Naive thymus-derived CD4-positive, alpha-beta T cell (primary cell): ENCODE results near the gene EVPL. TPM values are rescaled to one million over a fixed set of nuclear protein-coding genes. Genes with fewer than 3 reads are reported as not detected.

Experiments used
- ATAC-seq: fragments of 150-1000 bp; cut with Tn5 transposase; 2 replicates; pipeline ENCODE4 v1.10.0; 2021; ENCODE audit warnings: mild to moderate bottlenecking, moderate library complexity
- CTCF ChIA-PET: fragments of 350-600 bp; sonication (Branson Sonifier 250); formaldehyde crosslinking; loops from one replicate; lab custom pipeline; 2021; ENCODE audit warnings: antibody characterized with exemption; lab: Charles Lee
- POLR2A ChIA-PET: fragments of 350-600 bp; sonication (Branson Sonifier 250); formaldehyde crosslinking; loops from one replicate; lab custom pipeline; 2021; ENCODE audit warnings: antibody characterized with exemption, inconsistent platforms; lab: Charles Lee
- DNase-seq, 9 donors: peaks; one replicate each; pipeline versions ENCODE4 v3.0.0 to v3.0.0-alpha.2; 2020 to 2022; ENCODE audit warnings: mixed read lengths in 1 of 9
- H3K27ac ChIP-seq: one replicate; pipeline ENCODE4 v1.7.0; 2013; ENCODE audit warnings: mild to moderate bottlenecking, low read depth, low read length, moderate library complexity
- H3K27me3 ChIP-seq, 2 donors: one replicate each; pipeline ENCODE4 v1.7.0; 2013; ENCODE audit warnings: low read length in 2 of 2, mild to moderate bottlenecking in 2 of 2, moderate library complexity in 2 of 2; ENCODE audit not compliant: control insufficient read depth in 2 of 2, insufficient read depth in 2 of 2
- H3K36me3 ChIP-seq, 3 experiments: 1 replicate in 2 of 3; 2 replicates in 1 of 3; pipeline ENCODE4 v1.7.0; 2013; ENCODE audit warnings: low read length in 3 of 3, mild to moderate bottlenecking in 3 of 3, moderate library complexity in 1 of 3; ENCODE audit not compliant: insufficient read depth in 3 of 3, control insufficient read depth in 2 of 3
- H3K4me1 ChIP-seq, 2 donors: one replicate each; pipeline ENCODE4 v1.7.0; 2013; ENCODE audit warnings: low read length in 2 of 2, mild to moderate bottlenecking in 2 of 2, moderate library complexity in 1 of 2; ENCODE audit not compliant: control insufficient read depth in 2 of 2, insufficient read depth in 2 of 2
- H3K4me3 ChIP-seq: 2 replicates; pipeline ENCODE4 v1.7.0; 2013; ENCODE audit warnings: mild to moderate bottlenecking, low read length
- H3K9me3 ChIP-seq, 3 experiments: 1 replicate in 2 of 3; 2 replicates in 1 of 3; pipeline ENCODE4 v1.7.0; 2013; ENCODE audit warnings: low read length in 3 of 3; ENCODE audit not compliant: control insufficient read depth in 2 of 3
- H3K27ac Mint-ChIP-seq, 9 donors: one replicate each; pipeline ENCODE4 v1.8.0; 2020 to 2022; ENCODE audit warnings: mixed read lengths in 9 of 9, mild to moderate bottlenecking in 8 of 9, moderate library complexity in 5 of 9, inconsistent platforms in 2 of 9
- H3K27me3 Mint-ChIP-seq, 5 donors: one replicate each; pipeline ENCODE4 v1.8.0; 2021 to 2022; ENCODE audit warnings: mixed read lengths in 5 of 5, mild to moderate bottlenecking in 1 of 5
- H3K36me3 Mint-ChIP-seq, 5 donors: one replicate each; pipeline ENCODE4 v1.8.0; 2020 to 2022; ENCODE audit warnings: mixed read lengths in 5 of 5, mild to moderate bottlenecking in 3 of 5, inconsistent platforms in 1 of 5
- H3K4me1 Mint-ChIP-seq, 7 donors: one replicate each; pipeline ENCODE4 v1.8.0; 2020 to 2022; ENCODE audit warnings: mixed read lengths in 7 of 7, mild to moderate bottlenecking in 3 of 7, inconsistent platforms in 1 of 7
- H3K4me3 Mint-ChIP-seq, 10 donors: one replicate each; pipeline ENCODE4 v1.8.0; 2020 to 2022; ENCODE audit warnings: mild to moderate bottlenecking in 10 of 10, mixed read lengths in 10 of 10, moderate library complexity in 6 of 10, inconsistent platforms in 2 of 10
- H3K9me3 Mint-ChIP-seq, 11 donors: one replicate each; pipeline ENCODE4 v1.8.0; 2020 to 2022; ENCODE audit warnings: mixed read lengths in 11 of 11, mild to moderate bottlenecking in 4 of 11, inconsistent platforms in 1 of 11, moderate library complexity in 1 of 11
- intact Hi-C, 2 donors: fragments of 100-400 bp; cut with micrococcal nuclease; formaldehyde crosslinking; loops; one replicate each; pipeline ENCODE4 v1.15.1; 2023
- polyA plus RNA-seq, 2 donors: library from polyadenylated mRNA; unstranded; fragments of 300-500 nt; fragmentation: Illumina TruSeq; gene quantifications; one replicate each; pipeline ENCODE4 v1.2.3, GENCODE V29; 2021
- total RNA-seq, 6 experiments: library from RNA in 5 of 6; stranded (reverse) in 5 of 6; gene quantifications; 1 replicate in 5 of 6; 2 replicates in 1 of 6; pipeline ENCODE4 v1.2.3 and lab custom pipeline; 2021 to 2026

The EVPL gene
- total and polyA plus RNA-seq, 7 experiments from 2014 or later = 0.07 to 2.7 (median 0.36) TPM; not detected in 1

DNA sequence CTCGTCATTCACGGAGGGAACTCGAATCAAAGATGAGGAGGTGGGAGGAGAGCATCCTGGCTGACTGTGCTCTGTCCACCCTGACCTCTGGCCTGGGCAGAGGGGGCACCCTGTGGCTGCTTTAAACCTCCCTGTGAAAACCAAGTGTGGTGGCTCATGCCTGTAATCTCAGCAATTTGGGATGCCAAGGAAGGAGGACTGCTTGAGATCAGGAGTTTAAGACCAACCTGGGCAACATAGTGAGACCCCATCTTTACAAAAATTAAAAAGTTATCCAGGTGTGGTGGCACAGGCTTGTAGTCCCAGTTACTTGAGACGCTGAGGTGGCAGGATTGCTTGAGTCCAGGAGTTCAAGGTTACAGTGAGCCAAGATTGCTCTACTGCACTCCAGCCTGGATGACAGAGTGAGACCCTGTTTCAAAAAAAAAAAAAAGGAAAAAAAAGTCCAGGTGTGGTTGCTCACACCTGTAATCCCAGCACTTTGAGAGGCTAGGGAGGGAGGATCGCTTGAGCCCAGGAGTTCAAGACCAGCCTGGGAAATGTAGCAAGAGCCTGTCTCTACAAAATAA lies 32.2 kb downstream of the EVPL start:
- ATAC-seq (no peak), DNase-seq (no peak)
- Histone ChIP-seq H3K27me3 (no peaks in the 10 kb centered on the region), H3K27ac (no peak overlapping the region), H3K4me3 (no peak overlapping the region), H3K9me3 (no peaks in the 10 kb centered on the region), H3K36me3 (peaks cover 0 to 9% (median 0%) of the 10 kb centered on the region in 3 experiments), H3K4me1 (peaks cover 9 to 12% of the 10 kb centered on the region in 2 donors)
- no peak overlapping the region for H3K27ac Mint-ChIP-seq
- intact Hi-C loops = no loop called here
- peaks cover 14 to 24% (median 14%) of the 10 kb centered on the region in 7 donors for H3K4me1 Mint-ChIP-seq
- ChIA-PET CTCF (no interaction called here), POLR2A (interaction anchor here (0.6 to 1.0 kb wide), 2 partner anchors 13 to 294 kb away, joined by 3 to 5 read pairs; no protein-coding TSS in a partner anchor)
- H3K27me3 Mint-ChIP-seq = no peaks in the 10 kb centered on the region
- no peak overlapping the region for H3K4me3 Mint-ChIP-seq
- no peaks in the 10 kb centered on the region for H3K9me3 Mint-ChIP-seq
- H3K36me3 Mint-ChIP-seq = peaks cover 0 to 16% (median 5%) of the 10 kb centered on the region in 5 donors

DNA sequence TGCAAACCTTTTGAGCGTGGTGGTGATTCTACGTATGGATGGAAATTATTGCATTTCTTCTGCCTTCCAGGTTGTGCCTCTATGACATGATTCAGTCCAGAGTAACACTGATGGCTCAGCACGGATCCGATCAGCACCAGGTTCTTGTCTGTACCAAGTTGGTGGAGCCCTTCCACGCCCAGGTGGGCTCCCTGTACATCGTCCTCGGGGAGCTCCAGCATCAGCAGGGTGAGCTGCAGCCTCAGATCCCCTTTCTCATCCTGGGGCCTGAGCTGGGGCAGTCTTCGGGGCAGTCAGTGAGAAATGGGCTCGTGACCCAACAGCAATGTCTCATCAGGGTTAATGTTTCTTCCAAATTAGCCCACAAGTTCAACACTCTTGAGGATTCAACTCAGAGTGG lies 35.7 kb downstream of the EVPL start:
- ChIA-PET POLR2A (interaction anchor here (0.5 kb wide), 1 partner anchor 19 kb away, joined by 3 read pairs; no protein-coding TSS in a partner anchor), CTCF (interaction anchor here (0.7 kb wide), 2 partner anchors 29 to 1127 kb away, joined by 3 to 5 read pairs; no protein-coding TSS in a partner anchor)
- Mint-ChIP-seq H3K9me3 (no peaks in the 10 kb centered on the region), H3K4me1 (peaks cover 0 to 4% (median under 1%) of the 10 kb centered on the region in 7 donors), H3K27me3 (no peaks in the 10 kb centered on the region), H3K36me3 (peaks cover 0 to 21% (median 5%) of the 10 kb centered on the region in 5 donors), H3K27ac (peak overlapping the region in 1 of 9 donors; percentile 38), H3K4me3 (no peak overlapping the region)
- H3K27me3 ChIP-seq = no peaks in the 10 kb centered on the region
- no peak for DNase-seq
- ATAC-seq = no peak
- intact Hi-C loops = no loop called here
- H3K36me3 ChIP-seq = peaks cover 0 to 9% (median 0%) of the 10 kb centered on the region in 3 experiments
- no peak overlapping the region for H3K27ac ChIP-seq
- no peaks in the 10 kb centered on the region for H3K4me1 ChIP-seq
- no peaks in the 10 kb centered on the region for H3K9me3 ChIP-seq
- no peak overlapping the region for H3K4me3 ChIP-seq

DNA sequence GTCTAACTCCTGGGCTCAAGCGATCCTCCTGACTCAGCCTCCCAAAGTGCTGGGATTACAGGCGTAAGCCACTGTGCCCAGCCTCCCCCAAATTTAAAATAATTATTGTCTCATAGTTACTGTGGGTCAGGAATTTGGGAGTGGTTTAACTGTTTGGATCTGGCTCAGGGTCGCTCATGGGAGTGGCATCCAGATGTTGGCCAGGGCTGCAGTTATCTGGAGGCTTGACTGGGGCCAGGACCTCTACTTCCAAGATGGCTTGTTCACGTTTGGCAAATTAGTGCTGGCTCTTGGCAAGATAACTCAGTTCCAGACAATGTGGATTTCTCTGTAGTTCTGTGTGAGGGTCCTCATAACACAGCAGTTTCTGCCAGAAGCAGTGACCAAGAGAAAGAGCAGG lies 40.1 kb downstream of the EVPL start:
- Histone ChIP-seq H3K4me1 (no peaks in the 10 kb centered on the region), H3K27me3 (no peaks in the 10 kb centered on the region), H3K27ac (no peak overlapping the region), H3K9me3 (no peaks in the 10 kb centered on the region), H3K4me3 (no peak overlapping the region), H3K36me3 (peaks cover 0 to 5% (median 0%) of the 10 kb centered on the region in 3 experiments)
- H3K4me3 Mint-ChIP-seq = no peak overlapping the region
- ATAC-seq = no peak
- ChIA-PET CTCF (no interaction called here), POLR2A (no interaction called here)
- H3K36me3 Mint-ChIP-seq = peaks cover 0 to 21% (median 4%) of the 10 kb centered on the region in 5 donors
- intact Hi-C loops = no loop called here
- peaks cover 0 to 4% (median under 1%) of the 10 kb centered on the region in 7 donors for H3K4me1 Mint-ChIP-seq
- H3K9me3 Mint-ChIP-seq = no peaks in the 10 kb centered on the region
- no peak for DNase-seq
- no peaks in the 10 kb centered on the region for H3K27me3 Mint-ChIP-seq
- peak overlapping the region in 1 of 9 donors; percentile 31 for H3K27ac Mint-ChIP-seq

DNA sequence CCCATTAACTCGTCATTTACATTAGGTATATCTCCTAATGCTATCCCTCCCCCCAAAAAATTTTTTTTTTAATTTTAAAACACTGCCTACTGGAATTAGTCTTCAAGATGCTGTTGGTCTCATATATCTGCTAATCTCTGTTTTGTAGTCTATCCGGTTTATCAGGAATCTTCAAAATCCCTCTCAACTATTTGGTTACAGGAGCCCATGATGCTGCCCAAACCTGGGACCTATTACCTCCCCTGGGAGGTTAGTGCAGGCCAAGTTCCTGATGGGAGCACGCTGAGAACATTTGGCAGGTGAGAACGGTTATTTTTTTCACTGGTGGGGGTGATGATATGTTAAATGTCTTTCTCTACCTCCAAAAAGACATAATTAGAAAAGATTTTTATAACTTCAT lies 41.1 kb downstream of the EVPL start:
- Mint-ChIP-seq H3K36me3 (peaks cover 0 to 12% (median 3%) of the 10 kb centered on the region in 5 donors), H3K27ac (no peak overlapping the region), H3K4me1 (peaks cover 0 to 7% (median 2%) of the 10 kb centered on the region in 7 donors), H3K4me3 (no peak overlapping the region), H3K9me3 (no peaks in the 10 kb centered on the region), H3K27me3 (no peaks in the 10 kb centered on the region)
- Histone ChIP-seq H3K4me3 (no peak overlapping the region), H3K27me3 (no peaks in the 10 kb centered on the region), H3K27ac (no peak overlapping the region), H3K9me3 (no peaks in the 10 kb centered on the region), H3K4me1 (no peaks in the 10 kb centered on the region), H3K36me3 (no peaks in the 10 kb centered on the region)
- intact Hi-C loops = no loop called here
- ChIA-PET POLR2A (no interaction called here), CTCF (no interaction called here)
- no peak for DNase-seq
- no peak for ATAC-seq

DNA sequence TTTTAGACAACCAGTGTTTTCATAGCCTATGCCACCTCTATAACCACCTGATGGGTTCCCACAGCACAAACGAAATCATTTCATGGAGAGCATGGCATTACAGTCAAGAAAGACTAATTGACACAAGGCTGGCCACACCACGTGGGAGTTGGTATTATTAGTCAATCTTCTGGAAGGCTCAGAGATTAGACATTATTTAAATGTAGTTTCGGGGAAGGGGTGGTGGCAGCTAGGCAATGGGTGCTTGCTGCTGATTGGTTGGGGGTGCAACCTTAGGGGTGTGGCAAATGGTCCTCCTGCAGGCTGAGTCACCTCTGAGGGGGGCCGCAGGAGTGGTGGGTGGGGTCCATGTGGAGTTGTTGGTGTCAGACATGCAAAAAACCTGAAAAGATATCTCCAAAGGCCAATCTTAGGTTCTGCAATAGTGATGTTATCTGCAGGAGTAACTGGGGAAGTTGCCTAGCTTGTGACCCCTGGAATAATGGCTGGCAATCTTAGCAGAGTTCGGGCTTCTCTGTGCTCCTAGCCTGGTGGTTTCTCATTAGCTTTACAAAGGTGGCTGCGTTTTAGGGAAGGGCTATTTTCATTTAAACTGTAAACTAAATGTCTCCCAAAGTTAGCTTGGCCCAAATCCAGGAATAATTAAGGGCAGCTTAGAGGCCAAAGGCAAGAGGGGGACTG lies 43.5 kb downstream of the EVPL start:
- CTCF ChIA-PET = interaction anchor here (0.6 to 1.2 kb wide), 2 partner anchors 17 to 70 kb away, joined by 3 read pairs; partner anchors contain the start of gene CDK3
- no peaks in the 10 kb centered on the region for H3K27me3 Mint-ChIP-seq
- H3K27ac Mint-ChIP-seq = no peak overlapping the region

DNA sequence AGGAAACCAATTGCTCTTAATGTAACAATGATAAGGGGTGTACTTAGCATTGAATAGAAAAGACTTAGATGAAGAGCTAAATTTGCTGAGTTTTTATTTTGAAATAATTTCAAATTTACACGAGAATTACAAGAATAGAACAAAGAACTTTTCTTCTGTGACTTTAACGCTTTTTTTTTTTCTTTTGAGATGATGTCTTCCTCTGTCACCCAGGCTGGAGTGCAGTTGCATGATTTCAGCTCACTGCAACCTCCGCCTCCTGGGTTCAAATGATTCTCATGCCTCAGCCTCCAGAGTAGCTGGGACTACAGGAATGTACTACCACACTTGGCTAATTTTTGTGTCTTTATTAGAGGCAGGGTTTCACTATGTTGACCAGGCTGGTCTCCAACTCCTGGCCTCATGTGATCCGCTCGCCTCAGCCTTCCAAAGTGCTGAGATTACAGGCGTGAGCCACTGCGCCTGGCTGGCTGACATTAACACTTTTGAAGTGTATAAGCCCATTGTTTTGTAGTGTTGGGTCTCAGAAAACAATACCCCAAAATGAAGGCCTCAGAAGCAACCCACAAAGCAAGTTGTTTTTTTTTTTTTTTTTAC lies 46.0 kb downstream of the EVPL start:
- no peaks in the 10 kb centered on the region for H3K27me3 ChIP-seq
- CTCF ChIA-PET = interaction anchor here (0.6 to 1.5 kb wide), 2 partner anchors 9 to 25 kb away, joined by 3 to 4 read pairs; no protein-coding TSS in a partner anchor
- H3K9me3 ChIP-seq = no peaks in the 10 kb centered on the region
- no peak overlapping the region for H3K4me3 ChIP-seq
- Mint-ChIP-seq H3K4me1 (peaks cover 15 to 41% (median 35%) of the 10 kb centered on the region in 7 donors), H3K4me3 (peak overlapping the region; percentile 56 to 99 (median 97)), H3K36me3 (peaks cover 0 to 6% (median 0%) of the 10 kb centered on the region in 5 donors), H3K27ac (peak overlapping the region; percentile 27 to 100 (median 99)), H3K27me3 (no peaks in the 10 kb centered on the region), H3K9me3 (no peaks in the 10 kb centered on the region)
- peaks cover 0 to 7% (median 0%) of the 10 kb centered on the region in 3 experiments for H3K36me3 ChIP-seq
- DNase-seq = no peak
- POLR2A ChIA-PET = interaction anchor here (0.6 to 1.9 kb wide), 16 partner anchors 16 to 576 kb away, joined by 3 to 10 read pairs (median 4); partner anchors contain the start of genes FBF1, MRPL38, SPHK1 and TRIM65
- intact Hi-C loops = no loop called here
- H3K27ac ChIP-seq = no peak overlapping the region
- ATAC-seq = no peak
- H3K4me1 ChIP-seq = peaks cover 5 to 6% of the 10 kb centered on the region in 2 donors

More for the DNA sequence above, 43.5 kb downstream of the EVPL start:
- POLR2A ChIA-PET = interaction anchor here (0.6 to 1.6 kb wide), 3 partner anchors 8 to 128 kb away, joined by 3 to 4 read pairs (median 3); partner anchors contain the start of gene WBP2
- H3K27me3 ChIP-seq = no peaks in the 10 kb centered on the region
- H3K9me3 Mint-ChIP-seq = no peaks in the 10 kb centered on the region
- H3K4me3 Mint-ChIP-seq = peak overlapping the region in 1 of 10 donors; percentile 46
- H3K36me3 Mint-ChIP-seq = peaks cover 0 to 12% (median 3%) of the 10 kb centered on the region in 5 donors
- DNase-seq = no peak
- no peak for ATAC-seq
- peaks cover 0 to 6% (median 0%) of the 10 kb centered on the region in 3 experiments for H3K36me3 ChIP-seq
- peaks cover 0 to 20% (median 14%) of the 10 kb centered on the region in 7 donors for H3K4me1 Mint-ChIP-seq
- H3K9me3 ChIP-seq = no peaks in the 10 kb centered on the region
- no peak overlapping the region for H3K4me3 ChIP-seq
- H3K4me1 ChIP-seq = peaks cover under 1 to 6% of the 10 kb centered on the region in 2 donors
- intact Hi-C loops = no loop called here
- no peak overlapping the region for H3K27ac ChIP-seq
